ENCODE data around the gene PMEPA1.

The PMEPA1 gene

GRCh38 chr20:57661746-57662455 lies 47.9 kb downstream of the PMEPA1 start:
- DNase-seq (ENCODE audit: low read depth) = no peak

- DNase-seq (ENCODE audit: low read depth) = no peak
Observed at GRCh38 chr20:57660922-57661745, 48.7 kb downstream of the PMEPA1 start.

GRCh38 chr20:57660181-57660921 lies 49.5 kb downstream of the PMEPA1 start:
- no peak for DNase-seq (ENCODE audit: low read depth)

DNA sequence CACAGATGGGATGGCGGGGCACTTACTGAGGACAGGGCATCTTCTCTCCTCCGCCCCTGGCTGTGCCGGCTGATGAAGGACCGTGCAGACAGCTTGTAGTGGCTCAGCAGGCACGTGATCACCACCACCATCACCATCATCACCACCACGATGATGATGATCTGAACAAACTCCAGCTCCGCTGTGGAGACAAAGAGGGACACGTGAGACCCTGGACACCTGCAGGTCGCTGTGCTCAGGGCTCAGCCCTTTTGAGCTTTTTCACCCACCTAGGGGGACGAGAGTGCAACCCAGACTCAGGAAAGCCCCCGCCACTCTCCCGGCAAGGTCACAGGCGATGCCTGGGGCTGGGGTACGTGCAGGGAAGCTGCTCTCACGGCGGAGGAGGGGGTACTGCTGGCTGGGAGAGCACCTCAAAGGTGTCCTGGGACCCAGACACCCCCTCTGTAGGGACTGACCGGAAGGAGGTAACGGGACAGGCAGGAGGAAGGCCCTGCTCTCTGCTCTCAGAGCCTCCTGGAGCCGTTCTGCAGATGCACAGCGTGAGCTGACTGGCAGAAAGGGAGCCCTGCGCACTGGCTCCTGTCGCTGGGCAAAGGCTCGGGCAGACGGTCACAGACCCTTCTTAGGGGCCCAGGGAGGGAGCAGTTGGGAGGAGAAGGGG lies 50.2 kb downstream of the PMEPA1 start:
- DNase-seq (ENCODE audit: low read depth) = no peak

- no peak for DNase-seq (ENCODE audit: low read depth)
Observed at GRCh38 chr20:57658833-57659516, 50.8 kb downstream of the PMEPA1 start.

DNA sequence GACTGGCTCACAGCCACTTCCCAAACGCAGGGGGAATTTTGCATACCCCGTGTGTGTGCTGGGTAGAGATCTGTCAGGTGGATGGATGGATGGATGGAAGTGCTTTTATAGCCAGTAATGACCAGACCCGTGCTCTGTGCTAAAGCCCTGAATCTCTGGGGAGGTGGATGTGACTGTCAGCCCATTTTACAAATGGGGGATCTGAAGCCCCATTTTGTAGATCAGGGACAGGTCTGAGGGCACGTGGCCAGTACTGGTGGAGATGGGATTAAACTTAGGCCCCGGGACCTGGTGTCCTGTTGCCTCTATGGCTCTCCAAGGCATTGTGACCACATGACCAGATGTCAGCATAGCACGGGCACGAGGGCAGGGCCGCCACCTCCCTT lies 51.4 kb downstream of the PMEPA1 start:
- no peak for DNase-seq (ENCODE audit: low read depth)

DNA sequence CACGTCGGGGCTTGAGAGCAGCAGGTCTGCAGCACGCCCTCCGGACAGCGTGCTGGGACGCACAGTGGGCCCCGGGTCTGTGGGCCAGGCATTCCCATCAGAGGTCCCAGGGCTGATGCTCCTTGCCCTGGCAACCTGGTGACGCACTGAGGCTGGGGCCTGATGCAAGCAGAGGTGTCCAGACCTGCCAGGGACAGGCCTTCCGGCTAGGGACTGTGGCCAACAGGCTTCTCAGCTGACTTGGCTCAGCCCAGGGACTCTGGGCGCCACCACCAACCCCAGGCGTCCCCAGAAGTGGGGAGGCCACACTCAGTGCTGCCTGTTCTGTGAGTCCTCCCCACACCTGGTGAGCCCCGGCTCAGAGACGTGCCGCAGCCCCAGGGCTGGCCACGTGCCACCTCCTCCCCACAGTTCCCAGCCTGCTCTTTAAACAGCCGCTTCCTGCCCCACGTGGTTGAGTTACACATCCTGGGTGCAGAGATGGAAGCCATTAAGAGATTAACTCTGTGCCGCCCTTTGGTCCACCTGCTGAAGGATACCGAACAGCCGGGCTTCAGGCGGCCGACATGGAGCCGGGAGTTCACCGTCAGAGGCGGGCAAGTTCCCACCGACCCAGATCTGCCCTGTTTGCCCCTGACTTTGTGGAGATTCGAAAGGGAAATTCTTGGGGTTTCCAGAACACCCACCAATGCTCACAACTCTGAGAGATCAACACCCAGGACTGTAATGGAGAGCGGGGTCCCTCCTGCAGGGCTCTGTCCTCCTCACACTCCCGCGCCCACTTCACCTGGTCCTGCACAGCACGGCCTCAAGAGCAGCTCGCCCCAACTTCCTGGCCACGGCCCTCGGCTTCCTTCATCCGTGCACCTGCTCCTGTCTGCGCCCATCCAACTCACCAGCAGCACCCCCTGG lies 52.0 kb downstream of the PMEPA1 start:
- no peak for DNase-seq (ENCODE audit: low read depth)

GRCh38 chr20:57656821-57657534 lies 52.8 kb downstream of the PMEPA1 start:
- DNase-seq (ENCODE audit: low read depth) = no peak

- DNase-seq (ENCODE audit: low read depth) = no peak
Observed at GRCh38 chr20:57656252-57656820, 53.5 kb downstream of the PMEPA1 start.

DNA sequence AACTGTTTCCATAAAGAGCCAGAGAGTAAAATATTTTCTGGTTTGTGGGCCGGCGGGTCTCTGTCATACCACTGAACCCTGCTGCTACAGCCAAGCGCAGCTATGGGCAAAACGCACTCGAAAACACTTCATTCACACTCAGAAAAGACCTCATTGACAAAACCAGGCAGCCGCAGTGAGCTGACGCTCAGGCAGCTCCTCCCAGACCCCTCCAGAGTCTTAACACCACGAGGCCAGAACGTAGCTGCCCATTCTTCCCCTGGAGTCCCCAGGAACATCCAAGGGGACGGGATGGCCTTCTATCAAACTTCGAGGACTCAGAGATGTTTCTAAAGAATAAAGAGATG lies 54.0 kb downstream of the PMEPA1 start:
- no peak for DNase-seq (ENCODE audit: low read depth)

GRCh38 chr20:57654998-57655808 lies 54.6 kb downstream of the PMEPA1 start:
- no peak for DNase-seq (ENCODE audit: low read depth)

DNA sequence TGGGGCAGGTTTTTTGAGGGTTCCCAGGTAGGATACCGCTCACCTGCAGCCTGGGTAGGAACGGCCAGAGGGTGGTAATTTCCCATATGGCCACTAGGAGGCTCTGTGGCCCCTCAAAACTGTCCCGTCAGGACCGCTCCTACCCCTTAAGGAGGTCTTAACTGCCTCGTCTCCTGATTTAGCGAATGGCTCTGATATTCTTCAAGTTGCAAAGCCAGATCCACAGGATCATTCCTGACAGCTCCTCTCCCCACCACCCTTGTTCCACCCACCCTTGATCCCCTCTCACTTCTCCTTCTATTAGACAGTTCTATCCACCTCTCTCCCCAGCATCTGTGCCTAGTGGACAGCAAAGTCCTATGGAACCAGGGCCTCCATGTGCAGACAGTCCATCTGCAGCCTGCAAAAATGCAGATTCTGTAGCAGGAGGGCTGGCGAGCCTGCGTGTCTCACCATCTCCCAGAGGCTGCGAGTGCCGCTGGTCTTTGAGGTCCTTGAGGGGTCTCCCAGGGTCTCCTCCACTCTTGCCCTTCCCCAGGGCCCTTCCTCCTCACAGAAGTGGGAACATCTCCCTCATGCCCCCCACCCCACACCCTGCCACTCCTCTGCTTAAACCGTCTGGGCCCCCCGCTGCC lies 55.3 kb downstream of the PMEPA1 start:
- DNase-seq (ENCODE audit: low read depth) = peak; percentile 60

- DNase-seq (ENCODE audit: low read depth) = no peak
Observed at GRCh38 chr20:57653910-57654309, 55.9 kb downstream of the PMEPA1 start.

DNA sequence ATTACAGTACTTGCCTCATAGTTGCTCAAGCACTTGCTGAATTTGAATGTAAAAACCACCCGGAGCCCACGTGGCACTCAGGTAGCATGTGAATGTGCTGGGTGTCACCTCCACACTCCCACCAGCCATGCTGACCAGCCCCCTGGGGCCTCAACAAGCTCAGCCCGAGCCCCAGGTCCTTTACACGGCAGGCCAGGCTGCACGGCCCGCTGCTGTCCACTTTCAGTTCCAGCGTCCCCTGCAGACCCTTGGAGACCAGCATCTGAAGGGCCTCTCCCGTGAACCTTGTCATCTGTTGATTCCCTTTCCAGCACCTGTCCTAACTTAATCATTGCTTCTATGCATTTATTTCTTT lies 56.3 kb downstream of the PMEPA1 start:
- DNase-seq (ENCODE audit: low read depth) = no peak

- DNase-seq (ENCODE audit: low read depth) = no peak
Observed at GRCh38 chr20:57652606-57653545, 56.9 kb downstream of the PMEPA1 start.

GRCh38 chr20:57651881-57652605 lies 57.8 kb downstream of the PMEPA1 start:
- no peak for DNase-seq (ENCODE audit: low read depth)

Measured in EH (cell line).